Eye (tissue), 1 donor: ENCODE measurements around the gene S100A6.

Experiments
- DNase-seq: peaks from one replicate; pipeline ENCODE4 v3.0.0-alpha.2; 2015

The S100A6 gene

DNA sequence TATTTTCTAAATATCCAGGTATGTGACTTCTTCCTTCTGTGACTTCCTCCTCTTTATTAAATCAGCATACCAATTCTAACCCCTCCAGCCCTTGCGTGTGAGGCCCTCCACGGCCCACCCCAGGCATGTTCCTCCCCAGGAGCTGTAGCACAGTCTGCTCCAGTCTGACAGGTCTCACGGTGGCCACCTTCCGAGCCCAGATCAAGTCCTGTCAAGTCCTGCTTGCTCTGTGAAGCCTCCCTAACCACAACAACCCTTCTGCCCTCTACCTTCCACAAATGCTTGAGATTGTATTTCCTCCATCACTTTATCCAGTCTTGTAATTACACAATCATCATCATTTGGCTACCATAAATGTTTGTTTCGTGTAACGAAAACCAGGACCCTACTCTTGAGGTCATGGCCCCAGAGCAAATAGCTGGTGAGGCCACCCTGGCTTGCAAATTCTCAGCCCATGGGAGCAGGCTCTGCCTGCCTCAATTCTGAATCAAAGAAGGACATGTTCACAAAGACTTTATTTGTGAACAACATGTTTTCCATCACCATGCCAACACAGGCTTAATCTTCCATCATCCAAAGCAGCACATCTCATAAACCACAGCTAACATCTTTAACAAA, 42.3 kb downstream of the S100A6 start:
- no peak for DNase-seq

DNA sequence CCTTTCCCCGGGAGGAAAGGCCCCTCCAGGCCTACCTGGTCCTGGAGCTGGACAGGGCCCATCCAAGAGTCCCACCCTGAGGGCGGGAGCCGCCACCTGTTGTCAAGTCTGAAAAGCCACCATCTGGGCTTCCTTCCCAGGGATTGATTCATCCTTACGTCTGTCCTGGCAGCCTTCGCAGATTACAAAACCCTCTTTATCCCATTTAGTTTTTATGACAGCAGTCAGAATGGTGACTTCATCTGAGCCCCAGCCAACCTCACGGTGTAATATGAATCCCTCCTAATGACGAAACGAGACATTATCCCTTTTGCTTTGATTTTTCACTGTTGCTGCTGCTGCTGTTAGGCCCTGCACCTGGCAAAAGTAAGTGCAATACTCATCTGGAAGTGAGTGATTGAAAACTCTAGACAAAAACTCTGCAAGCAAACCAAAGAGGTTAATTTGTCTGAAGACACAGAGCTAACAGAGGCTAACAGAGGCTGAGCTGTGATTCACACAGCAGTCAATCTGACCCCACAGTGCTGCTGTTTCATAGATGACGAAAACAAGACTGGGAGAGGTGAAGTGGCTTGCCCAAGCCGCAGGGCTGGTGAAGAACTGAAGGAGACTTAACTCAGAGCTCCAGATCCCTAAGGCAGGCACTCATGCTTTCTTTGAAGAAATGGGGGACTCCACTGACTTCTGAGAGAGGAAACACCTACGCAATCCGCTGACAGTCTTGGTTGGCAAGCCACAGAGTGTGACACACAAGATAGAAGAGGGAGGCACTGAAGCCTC, 45.3 kb downstream of the S100A6 start:
- peak; percentile 61 for DNase-seq

DNA sequence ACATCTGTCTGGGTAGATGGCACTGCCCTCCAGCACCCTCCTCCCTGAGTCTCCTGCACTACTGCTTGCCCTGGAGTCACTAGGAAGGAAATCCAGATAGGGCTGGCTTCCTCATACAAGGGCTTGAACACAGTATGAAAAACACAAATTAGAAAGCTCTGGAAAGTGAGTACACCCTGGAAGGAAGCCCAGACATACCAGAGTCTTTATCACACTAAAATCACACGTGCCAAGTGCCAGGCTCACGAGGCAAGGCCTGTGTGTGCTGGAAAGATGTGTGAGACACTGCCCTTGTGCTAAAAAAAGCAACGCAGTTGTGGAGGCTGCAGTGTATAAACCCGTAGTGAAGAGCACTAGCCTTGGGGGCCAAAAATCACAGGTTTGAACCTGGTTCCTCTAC, 47.1 kb downstream of the S100A6 start:
- DNase-seq: no peak

DNA sequence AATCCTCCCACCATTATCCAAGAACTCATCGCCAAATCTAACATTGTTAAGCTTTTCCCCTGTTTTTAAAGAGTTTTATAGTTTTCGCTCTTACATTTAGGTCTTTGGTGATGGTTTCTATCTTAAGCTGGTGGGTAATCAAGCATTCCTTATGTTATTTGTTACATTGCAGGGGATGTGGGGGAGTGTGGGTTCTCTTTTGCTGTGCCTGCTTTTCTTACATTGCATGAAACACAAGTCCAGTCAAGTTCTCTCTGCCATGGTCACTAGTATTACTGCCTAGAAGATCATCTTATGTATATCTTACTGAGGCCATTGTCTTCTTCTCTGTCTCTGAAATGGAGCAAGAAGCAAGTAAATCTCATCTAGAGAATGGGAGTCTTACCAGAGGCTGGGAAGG, 48.1 kb downstream of the S100A6 start:
- no peak for DNase-seq

DNA sequence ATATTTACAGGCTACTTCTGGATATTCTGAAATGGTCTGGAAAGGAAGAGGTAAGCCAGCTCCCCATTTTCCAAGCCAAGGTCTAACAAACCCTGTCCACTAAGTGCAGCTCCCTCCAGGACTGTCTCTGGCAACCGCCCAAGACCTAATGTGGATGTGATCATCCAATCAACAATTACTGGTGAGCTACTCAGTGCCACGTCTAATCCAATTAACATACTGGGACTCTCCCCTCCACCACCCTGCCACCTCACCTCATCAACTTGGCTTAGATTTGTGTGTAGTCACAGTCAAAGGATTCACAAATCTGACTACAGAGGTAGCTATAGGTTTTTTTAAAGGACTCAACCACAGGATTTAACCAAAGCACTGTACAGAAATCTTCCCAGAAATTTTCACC, 49.9 kb downstream of the S100A6 start:
- DNase-seq: peak; percentile 39
